ENCODE measurements around the gene PARP8.

The PARP8 gene

DNA sequence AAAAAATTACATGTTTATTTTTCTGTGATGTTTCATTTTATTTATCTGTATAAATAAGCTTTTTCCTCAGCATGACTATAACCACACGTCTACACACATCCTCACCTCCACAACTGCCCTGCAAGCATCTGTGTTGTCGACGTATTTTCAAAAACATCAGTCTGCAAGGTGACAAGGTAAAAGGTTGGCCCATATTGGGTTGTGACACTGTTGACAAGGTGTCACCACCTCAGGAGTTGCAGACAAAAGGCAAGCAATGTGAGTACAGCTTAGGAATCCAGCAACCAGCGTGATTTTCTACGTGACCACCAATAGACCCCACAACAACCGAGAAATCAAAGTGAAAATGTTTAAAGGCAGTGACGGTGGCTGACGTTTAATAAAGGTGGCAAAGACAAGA is 187.6 kb downstream of the PARP8 start:
- no peak for TF ChIP-seq POLR2AphosphoS5 (IDR thresholded peaks at IDR 0.05; ENCODE audit: low read depth, low read length)
- TF ChIP-seq, protein P1, sequence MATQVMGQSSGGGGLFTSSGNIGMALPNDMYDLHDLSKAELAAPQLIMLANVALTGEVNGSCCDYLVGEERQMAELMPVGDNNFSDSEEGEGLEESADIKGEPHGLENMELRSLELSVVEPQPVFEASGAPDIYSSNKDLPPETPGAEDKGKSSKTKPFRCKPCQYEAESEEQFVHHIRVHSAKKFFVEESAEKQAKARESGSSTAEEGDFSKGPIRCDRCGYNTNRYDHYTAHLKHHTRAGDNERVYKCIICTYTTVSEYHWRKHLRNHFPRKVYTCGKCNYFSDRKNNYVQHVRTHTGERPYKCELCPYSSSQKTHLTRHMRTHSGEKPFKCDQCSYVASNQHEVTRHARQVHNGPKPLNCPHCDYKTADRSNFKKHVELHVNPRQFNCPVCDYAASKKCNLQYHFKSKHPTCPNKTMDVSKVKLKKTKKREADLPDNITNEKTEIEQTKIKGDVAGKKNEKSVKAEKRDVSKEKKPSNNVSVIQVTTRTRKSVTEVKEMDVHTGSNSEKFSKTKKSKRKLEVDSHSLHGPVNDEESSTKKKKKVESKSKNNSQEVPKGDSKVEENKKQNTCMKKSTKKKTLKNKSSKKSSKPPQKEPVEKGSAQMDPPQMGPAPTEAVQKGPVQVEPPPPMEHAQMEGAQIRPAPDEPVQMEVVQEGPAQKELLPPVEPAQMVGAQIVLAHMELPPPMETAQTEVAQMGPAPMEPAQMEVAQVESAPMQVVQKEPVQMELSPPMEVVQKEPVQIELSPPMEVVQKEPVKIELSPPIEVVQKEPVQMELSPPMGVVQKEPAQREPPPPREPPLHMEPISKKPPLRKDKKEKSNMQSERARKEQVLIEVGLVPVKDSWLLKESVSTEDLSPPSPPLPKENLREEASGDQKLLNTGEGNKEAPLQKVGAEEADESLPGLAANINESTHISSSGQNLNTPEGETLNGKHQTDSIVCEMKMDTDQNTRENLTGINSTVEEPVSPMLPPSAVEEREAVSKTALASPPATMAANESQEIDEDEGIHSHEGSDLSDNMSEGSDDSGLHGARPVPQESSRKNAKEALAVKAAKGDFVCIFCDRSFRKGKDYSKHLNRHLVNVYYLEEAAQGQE (IDR thresholded peaks at IDR 0.05; ENCODE audit: insufficient read depth in 1 of 2, low read depth in 2 of 2, low read length in 2 of 2): no peak
- TF ChIP-seq TAF1 (IDR thresholded peaks at IDR 0.05; ENCODE audit: borderline replicate concordance, insufficient read depth, low read length): no peak

DNA sequence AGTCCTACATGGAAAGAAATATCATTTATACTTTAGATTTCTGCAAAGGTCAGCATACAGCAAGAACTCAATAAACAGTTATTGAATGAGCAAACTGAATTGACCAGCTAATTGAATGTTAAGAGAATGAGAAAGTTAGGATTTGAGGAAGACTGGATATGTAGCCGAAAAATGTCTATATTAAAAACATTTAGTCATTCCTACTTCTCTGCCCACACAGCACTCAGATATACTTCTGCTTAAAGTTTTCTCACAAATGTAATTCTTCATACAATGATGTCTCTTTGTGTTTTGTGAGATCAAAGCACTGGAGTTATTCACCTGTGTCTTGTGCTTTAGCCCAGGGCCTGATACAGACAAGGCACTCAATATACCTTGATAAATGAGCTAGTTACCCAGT is 188.6 kb downstream of the PARP8 start:
- TF ChIP-seq SIN3A (IDR thresholded peaks at IDR 0.05; ENCODE audit: borderline replicate concordance, insufficient read depth, low read length): no peak
- TF ChIP-seq FOXP2 (optimal IDR thresholded peaks at IDR 0.05; ENCODE audit: borderline replicate concordance, extremely low read depth, extremely low read length, insufficient read depth): no peak
- no peak for TF ChIP-seq TAF1 (IDR thresholded peaks at IDR 0.05; ENCODE audit: borderline replicate concordance, insufficient read depth, low read length)
- TF ChIP-seq POLR2AphosphoS5 (IDR thresholded peaks at IDR 0.05; ENCODE audit: low read depth, low read length): no peak
- TF ChIP-seq, protein P1 (IDR thresholded peaks at IDR 0.05; ENCODE audit: insufficient read depth in 1 of 2, low read depth in 2 of 2, low read length in 2 of 2): no peak

DNA sequence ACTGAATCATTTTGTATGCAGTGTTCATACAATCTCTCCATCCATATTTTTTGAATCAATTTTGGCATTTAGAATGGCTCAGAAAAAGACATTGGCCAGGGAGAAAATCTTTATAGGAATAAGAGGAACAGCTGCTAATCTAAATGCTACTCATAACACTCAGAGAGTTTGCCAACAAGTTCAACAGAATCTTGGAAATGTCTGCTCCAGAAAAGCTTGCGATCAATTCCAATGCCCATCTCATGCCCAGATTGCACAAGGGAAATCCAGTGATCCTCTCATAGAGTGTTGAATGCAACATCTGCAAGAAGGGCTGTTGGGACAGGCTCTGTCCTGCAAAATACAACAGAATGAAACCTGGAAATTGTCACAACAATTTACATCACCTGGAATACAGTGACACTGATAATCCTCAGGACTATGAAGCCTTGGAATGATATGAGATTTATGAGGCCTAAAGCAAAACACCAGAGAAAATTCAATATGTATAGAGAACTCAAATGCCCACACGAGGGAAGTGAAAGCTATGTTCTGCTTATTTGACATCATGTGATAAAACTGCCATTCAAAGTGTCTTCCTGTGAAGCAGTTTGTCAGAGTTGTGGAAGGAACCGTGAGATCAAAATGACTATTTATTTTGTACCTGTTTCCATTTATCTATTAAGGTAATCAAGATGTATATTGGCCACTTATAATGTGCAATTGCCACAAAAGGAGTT is 190.1 kb downstream of the PARP8 start:
- TF ChIP-seq POLR2AphosphoS5 (IDR thresholded peaks at IDR 0.05; ENCODE audit: low read depth, low read length) (no peak), TAF1 (IDR thresholded peaks at IDR 0.05; ENCODE audit: borderline replicate concordance, insufficient read depth, low read length) (no peak), FOXP2 (optimal IDR thresholded peaks at IDR 0.05; ENCODE audit: borderline replicate concordance, extremely low read depth, extremely low read length, insufficient read depth) (no peak), SIN3A (IDR thresholded peaks at IDR 0.05; ENCODE audit: borderline replicate concordance, insufficient read depth, low read length) (no peak)
- TF ChIP-seq, protein P1 (IDR thresholded peaks at IDR 0.05; ENCODE audit: insufficient read depth in 1 of 2, low read depth in 2 of 2, low read length in 2 of 2): no peak

DNA sequence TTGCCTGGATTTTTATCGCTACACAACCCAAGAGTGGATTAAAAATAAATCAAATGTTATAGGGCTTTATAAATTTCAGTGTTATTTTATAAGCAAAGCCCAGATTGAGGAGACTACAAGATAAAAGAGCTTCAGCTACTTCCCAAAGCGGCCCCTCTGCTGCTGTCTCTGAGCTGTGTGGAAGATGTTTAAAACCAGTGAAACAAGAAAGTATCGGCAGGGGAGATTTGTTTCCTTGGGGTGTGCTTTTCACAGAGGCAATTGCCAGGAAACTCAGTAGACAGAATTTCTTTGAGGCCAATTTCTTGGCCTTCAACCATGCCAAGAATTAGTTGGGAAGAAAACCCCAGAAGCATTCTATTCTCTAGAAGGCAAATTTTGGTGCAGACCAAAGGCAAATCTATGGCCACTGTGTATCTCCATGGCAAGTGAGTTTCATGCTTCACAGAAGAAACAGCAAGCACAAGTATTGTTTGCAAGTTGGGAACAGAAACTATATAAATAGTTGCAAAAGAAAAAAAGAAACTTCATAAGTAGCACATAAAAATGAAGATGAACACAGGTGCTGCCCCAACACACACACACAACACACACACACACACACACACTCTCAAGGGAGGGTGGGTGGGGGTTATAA is 197.2 kb downstream of the PARP8 start:
- TF ChIP-seq FOXP2 (optimal IDR thresholded peaks at IDR 0.05; ENCODE audit: borderline replicate concordance, extremely low read depth, extremely low read length, insufficient read depth): no peak
- no peak for TF ChIP-seq POLR2AphosphoS5 (IDR thresholded peaks at IDR 0.05; ENCODE audit: low read depth, low read length)
- TF ChIP-seq TAF1 (IDR thresholded peaks at IDR 0.05; ENCODE audit: borderline replicate concordance, insufficient read depth, low read length): no peak
- TF ChIP-seq, protein P1 (IDR thresholded peaks at IDR 0.05; ENCODE audit: insufficient read depth in 1 of 2, low read depth in 2 of 2, low read length in 2 of 2): no peak
- TF ChIP-seq SIN3A (IDR thresholded peaks at IDR 0.05; ENCODE audit: borderline replicate concordance, insufficient read depth, low read length): no peak
